AG08396 (cell line): ENCODE results near the gene MFSD2B.
"Not testable (repeated sequence)": the region's sequence is repeated elsewhere in the genome, so short reads cannot be mapped to it uniquely, and the experiment has no call there.

Experiments
- DNase-seq: peaks from one replicate; pipeline ENCODE4 v3.0.0; 2012; ENCODE audit warnings: low spot score, mixed read lengths

Gene MFSD2B

GRCh38 chr2:24019729-24020128, 9.8 kb downstream of the MFSD2B start:
- DNase-seq = no peak

- no peak for DNase-seq
Measured at GRCh38 chr2:24020244-24020643, 10.4 kb downstream of the MFSD2B start.

DNA sequence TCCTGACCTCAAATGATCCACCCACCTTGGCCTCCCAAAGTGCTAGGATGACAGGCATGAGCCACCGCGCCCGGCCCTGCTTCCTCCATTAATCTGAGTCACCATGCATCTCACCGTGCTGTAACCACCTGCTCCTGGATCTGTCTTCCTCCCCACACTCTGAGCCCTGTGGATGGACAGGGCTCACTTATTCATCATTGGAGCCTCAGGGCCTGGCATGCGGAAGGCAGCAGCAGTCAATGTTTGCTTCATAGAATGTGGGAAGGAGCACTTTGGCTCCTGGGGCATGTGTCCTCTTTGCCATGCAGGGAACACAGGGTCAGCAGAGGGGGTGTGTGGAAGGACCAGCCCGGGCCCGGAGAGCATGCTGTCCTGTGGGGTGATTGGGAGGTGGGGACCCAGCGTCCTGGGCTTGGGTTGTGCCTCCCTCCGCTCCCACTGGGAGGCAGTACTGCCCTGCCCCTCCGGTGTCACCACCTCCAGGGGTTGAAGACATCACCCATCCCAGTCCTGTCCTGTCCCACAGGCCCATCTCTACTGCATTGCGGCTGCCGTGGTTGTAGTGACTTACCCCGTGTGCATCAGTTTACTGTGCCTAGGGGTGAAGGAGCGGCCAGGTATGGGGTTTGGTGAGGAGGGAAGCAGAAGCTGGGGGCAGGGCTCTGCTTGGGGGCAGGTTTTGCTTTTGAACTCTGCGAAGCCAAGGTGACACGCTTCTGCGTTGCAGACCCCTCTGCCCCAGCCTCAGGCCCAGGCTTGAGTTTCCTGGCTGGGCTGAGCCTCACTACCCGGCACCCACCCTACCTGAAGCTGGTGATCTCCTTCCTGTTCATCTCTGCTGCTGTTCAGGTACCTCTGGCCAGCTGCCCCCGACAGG, 11.5 kb downstream of the MFSD2B start:
- DNase-seq = no peak

DNA sequence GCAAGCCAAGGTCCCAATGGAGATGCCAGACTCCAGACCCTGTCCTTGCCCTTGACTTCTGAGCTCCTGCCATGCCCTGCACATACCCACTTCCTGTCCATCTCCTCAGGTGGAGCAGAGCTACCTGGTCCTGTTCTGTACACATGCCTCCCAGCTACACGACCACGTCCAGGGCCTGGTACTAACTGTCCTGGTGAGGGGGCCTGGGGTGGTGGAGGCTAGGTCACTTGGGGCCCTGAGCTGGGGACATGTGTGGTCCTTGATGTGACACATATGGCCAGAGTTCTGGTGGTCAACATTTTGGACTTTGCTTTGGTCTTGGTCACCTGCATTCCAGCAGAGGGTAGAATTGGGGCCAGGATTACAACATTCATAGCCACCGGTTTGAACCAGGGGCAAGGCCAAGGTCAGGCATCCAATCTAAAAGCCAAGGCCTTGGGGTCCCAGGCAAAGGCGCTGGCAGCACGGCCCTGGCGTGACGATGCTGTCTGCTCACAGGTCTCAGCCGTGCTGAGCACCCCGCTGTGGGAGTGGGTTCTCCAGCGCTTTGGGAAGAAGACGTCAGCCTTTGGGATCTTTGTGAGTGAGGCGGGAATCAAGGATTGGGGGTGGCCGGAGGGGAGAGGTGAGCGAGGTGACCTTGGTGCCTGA, 12.6 kb downstream of the MFSD2B start:
- no peak for DNase-seq

DNA sequence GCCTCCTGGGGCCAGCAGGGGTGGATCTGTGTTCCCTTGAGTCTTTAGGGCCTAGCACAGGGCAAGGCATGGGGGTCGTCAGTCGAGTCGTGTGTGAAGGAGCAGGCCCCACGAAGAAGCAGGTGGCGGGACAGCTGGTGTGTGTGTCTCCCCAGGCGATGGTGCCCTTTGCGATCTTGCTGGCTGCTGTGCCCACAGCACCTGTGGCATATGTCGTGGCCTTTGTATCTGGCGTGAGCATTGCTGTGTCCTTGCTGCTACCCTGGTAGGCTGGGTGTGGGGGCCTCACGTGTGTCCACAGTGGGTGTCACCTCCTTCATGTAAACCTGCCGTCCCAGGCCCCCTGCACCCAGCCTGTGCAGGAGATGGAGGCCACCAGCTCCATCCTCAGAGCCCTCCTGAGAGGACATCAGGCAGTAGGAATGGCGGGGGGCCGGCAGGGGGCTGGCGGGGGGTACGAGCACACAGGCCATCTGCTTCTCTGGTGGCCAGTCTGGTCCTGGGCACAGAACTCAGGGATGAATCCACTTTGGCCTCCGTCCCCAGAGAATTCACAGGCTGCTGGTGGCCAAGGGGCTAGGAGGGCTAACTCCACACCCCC, 13.2 kb downstream of the MFSD2B start:
- DNase-seq = no peak

DNA sequence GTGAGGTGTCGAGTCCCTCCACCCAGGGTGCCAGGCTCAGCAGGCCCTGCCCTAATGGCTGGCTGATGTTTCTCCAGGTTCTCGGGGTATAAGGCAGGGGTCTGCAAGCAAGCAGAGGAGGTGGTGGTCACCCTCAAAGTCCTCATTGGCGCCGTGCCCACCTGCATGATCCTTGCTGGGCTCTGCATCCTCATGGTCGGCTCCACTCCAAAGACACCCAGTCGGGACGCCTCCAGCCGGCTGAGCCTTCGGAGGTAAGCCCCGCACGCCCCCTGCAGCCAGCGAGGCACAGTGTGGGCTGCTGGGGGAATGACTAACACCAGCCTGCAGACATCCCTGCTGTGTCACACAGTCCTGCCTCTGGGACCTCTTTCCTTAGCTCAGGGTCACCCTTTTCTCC, 14.1 kb downstream of the MFSD2B start:
- DNase-seq = peak; percentile 55

GRCh38 chr2:24024996-24025663, 15.2 kb downstream of the MFSD2B start:
- DNase-seq = no peak

- no peak for DNase-seq
Measured at GRCh38 chr2:24026233-24026632, 16.3 kb downstream of the MFSD2B start.

DNA sequence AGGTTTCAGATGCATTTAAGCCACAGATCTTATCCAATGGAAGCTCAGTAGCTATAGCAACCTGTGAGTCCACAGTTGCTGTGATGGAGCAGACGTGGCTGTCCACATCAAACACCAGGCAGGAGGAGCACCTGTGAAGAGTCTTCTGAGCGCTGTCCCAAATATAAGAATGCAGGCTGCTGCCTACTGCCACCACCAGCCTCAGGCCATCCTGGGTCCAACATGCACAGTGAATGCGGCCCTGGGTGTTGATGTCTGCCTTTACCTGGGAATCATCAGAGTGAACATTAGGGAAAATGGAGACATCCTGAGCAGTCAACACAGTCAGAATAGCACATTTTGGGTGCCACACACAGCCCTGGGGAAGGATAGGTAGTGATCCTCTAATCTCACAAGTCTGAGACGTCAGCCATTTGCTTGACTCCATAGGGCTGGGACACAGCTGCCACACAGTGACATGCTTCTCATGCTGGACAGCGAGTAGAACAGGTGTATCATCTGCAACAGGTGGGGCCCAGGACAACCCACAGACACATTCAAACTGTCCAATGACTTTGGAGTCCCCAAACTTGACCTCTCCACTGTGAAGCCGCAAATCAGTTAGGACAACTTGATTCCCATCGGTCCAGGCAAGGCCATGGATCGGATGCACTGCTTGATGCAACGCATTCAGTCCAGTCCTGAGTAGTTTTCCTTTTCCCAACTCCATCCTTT, 29.1 kb downstream of the MFSD2B start:
- no peak for DNase-seq

- DNase-seq = no peak
Measured at GRCh38 chr2:24040511-24040910, 30.6 kb downstream of the MFSD2B start.

GRCh38 chr2:24043133-24043532, 33.2 kb downstream of the MFSD2B start:
- DNase-seq = not testable (repeated sequence)

- no peak for DNase-seq
Measured at GRCh38 chr2:24045511-24046508, 35.9 kb downstream of the MFSD2B start.

GRCh38 chr2:24046599-24046929, 36.7 kb downstream of the MFSD2B start:
- DNase-seq = no peak

- DNase-seq = peak; percentile 93
Measured at GRCh38 chr2:24046930-24047702, 37.2 kb downstream of the MFSD2B start, which contains the start of gene WDCP. WDCP (minus strand) TSS chr2:24047391; CDS start chr2:24039494, 7,897 bp downstream.

- DNase-seq = no peak
Measured at GRCh38 chr2:24047703-24048033, 37.8 kb downstream of the MFSD2B start.

DNA sequence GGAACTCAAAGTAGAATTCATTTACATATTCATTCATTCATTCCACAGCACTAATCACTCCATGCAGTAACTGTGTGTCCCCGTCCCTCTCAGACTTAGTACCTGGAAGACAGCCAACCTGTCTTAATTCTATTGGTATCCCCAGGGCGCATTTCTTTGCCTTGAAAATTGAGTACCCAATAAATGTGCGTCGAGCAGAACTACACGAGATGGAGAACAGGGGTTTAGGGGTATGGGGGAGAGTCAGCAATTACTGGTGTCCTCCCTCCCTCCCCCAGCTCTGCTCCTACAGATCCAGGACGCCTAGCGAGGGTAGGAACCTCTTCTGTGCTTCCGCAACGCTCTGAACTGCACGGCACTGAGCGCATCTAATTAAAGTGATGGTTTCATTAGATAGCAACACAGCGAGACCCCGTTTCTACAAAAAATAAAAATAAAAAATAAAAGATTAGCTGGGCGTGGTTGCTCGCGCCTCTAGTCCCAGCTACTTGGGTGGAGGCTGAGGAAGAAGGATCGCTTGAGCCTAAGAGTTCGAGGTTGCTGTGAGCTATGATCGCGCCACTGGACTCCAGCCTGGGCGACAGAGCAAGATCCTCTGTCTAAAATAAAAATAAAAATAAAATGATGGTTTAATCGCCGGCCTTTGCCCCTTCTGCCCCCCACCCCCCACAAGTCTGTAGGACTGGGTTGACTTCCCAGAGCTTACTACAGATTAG, 39.0 kb downstream of the MFSD2B start:
- DNase-seq = no peak

DNA sequence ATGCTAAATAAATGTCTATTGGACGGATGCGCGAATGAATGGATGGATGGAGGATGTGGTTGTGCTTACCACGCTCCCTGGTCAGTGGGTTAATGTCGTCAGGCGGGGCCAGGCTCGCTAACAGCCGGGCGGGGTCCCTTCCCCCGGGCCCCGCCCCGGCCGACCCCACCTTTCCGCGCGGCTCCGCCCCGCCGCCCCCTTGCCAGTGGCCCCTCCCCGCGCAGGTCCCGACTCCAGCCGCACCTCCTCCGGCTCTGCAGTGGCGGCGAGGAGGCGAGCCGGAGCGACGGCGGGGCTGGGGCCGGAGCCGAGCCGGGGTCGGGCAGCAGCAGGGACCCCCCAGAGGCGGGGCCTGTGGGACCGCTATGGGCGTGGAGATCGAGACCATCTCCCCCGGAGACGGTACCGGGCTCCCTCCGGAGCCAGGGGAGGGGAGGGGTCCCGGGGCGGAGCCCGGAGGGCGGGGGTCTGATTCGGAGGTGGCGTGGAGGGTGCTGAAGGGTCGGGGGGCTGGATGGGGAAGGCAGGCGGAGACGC, 39.7 kb downstream of the MFSD2B start, which contains the start of gene FKBP1B:
Gene FKBP1B (plus strand): TSS at position 257 of the 537 bp plus-strand sequence. CDS start 109 bp downstream, at position 366.
- DNase-seq = peak; percentile 66

GRCh38 chr2:24050041-24050979, 40.4 kb downstream of the MFSD2B start:
- peak; percentile 12 for DNase-seq
